Breast epithelium (tissue), 3 donors: ENCODE measurements around the gene NEURL1B.

Source experiments
- CTCF ChIP-seq, 3 donors: fragments of 450-650 bp; IDR thresholded peaks; one replicate each; pipeline ENCODE4 v1.5.1; 2016 to 2017; ENCODE audit warnings: antibody characterized with exemption in 3 of 3, mild to moderate bottlenecking in 3 of 3, moderate library complexity in 3 of 3
- POLR2AphosphoS5 ChIP-seq, 3 donors: sonication (generic); formaldehyde crosslinking; IDR thresholded peaks; one replicate each; pipeline ENCODE4 v1.6.1; 2017; ENCODE audit warnings: antibody characterized with exemption in 3 of 3

DNA sequence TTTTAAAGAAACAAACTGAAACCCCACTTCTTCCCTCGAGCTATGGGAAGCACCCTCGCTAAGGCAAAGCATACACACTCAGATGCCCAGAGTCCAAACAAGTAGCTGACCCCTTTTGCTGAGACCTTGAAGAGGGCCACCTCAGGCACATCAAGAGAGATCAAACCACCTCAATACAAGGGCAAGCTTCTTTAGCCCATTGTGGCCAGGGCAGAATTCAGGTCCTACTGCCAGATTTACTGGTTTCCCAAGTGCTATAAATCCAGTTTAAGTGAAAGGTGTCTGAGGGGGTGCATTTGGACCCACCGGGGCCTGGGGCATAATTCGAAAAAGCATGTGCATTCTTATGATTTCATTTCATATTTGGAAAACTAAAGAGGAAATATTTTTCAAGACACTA, 40.4 kb downstream of the NEURL1B start:
- TF ChIP-seq POLR2AphosphoS5 (IDR thresholded peaks at IDR 0.05) (no peak), CTCF (IDR thresholded peaks at IDR 0.05) (no peak)
